Activated naive CD4-positive, alpha-beta T cell treated with anti-CD3 and anti-CD28 coated beads, Interleukin-2, amount 50 U/mL, for 24 hours (primary cell): ENCODE measurements around the gene POU3F4.

Experiments
- H3K27ac Mint-ChIP-seq: one replicate; pipeline ENCODE4 v1.8.0; 2021; ENCODE audit warnings: mild to moderate bottlenecking, mixed read lengths
- H3K27me3 Mint-ChIP-seq: one replicate; pipeline ENCODE4 v1.8.0; 2021; ENCODE audit warnings: mixed read lengths
- H3K36me3 Mint-ChIP-seq: one replicate; pipeline ENCODE4 v1.8.0; 2021; ENCODE audit warnings: mixed read lengths
- H3K4me1 Mint-ChIP-seq: one replicate; pipeline ENCODE4 v1.8.0; 2021; ENCODE audit warnings: mixed read lengths
- H3K4me3 Mint-ChIP-seq: one replicate; pipeline ENCODE4 v1.8.0; 2021; ENCODE audit warnings: mild to moderate bottlenecking, mixed read lengths
- H3K9me3 Mint-ChIP-seq: one replicate; pipeline ENCODE4 v1.8.0; 2021; ENCODE audit warnings: mixed read lengths

POU3F4 gene

DNA sequence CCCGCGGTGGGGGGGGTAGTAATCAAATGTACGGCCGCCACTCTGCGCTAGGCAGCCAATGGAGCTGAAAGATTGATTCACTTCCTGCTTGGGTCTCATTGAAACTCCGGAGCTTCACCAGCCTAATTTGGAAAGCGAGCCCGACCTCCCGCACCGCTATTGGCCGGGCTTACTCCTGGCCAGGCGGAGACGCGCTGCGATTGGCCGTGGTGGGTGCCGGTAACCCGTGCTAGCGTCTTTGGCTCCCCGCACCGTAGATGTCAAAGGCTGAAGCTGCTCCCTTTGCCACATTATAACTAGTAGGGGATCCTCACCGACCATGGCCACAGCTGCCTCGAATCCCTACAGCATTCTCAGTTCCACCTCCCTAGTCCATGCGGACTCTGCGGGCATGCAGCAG lies at the start of gene POU3F4:
Gene POU3F4 (plus strand): TSS at position 285 of the 400 bp plus-strand sequence. CDS start 35 bp downstream, at position 320.
- Mint-ChIP-seq H3K4me1 (no peaks in the 10 kb centered on the region), H3K9me3 (no peaks in the 10 kb centered on the region), H3K36me3 (no peaks in the 10 kb centered on the region), H3K27me3 (peaks cover 23% of the 10 kb centered on the region), H3K27ac (no peak within 1 kb of the TSS), H3K4me3 (no peak within 1 kb of the TSS)

DNA sequence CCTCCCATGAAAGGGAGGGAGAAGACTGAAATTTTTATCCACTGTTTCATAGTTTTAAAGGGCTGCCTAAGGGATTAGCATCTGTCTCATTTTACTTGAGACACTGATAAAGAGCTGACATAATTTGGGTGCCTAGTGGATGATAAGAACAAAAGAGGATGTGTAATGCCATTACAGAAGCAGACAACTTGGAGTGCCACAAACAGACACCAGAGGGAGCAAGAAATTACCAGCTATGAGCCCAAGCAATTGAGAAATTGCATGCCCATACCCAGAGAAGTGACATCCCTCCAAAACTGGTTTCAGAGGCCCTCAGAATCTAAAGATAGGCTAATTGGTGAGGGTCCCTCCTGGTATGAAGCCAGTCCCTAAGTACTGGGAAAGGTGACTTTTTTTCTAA lies 38.5 kb upstream of the POU3F4 start:
- Mint-ChIP-seq H3K4me3 (no peak overlapping the region), H3K27me3 (no peaks in the 10 kb centered on the region), H3K27ac (no peak overlapping the region), H3K9me3 (no peaks in the 10 kb centered on the region), H3K36me3 (no peaks in the 10 kb centered on the region), H3K4me1 (no peaks in the 10 kb centered on the region)

DNA sequence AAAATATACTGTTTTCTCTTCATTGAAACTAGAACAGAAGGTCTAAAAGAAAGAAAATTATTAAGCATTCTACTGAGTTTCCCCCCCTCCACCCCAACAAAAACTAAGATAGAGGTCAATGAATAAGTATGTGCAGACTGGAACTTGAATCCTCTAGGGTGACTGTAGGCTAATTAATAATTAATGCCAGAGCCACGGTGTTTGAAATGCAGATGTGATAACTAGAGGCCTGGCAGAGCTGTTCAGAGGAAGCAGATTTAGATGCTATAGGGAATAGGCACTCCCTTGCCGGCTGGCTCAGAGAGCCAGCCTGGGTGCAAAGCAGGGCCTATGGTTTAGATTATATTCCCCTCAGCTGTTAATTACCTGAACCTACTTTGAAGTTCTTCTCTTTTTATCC lies 12.2 kb upstream of the POU3F4 start:
- Mint-ChIP-seq H3K4me1 (no peaks in the 10 kb centered on the region), H3K9me3 (no peaks in the 10 kb centered on the region), H3K4me3 (no peak overlapping the region), H3K27ac (no peak overlapping the region), H3K36me3 (no peaks in the 10 kb centered on the region), H3K27me3 (no peaks in the 10 kb centered on the region)

DNA sequence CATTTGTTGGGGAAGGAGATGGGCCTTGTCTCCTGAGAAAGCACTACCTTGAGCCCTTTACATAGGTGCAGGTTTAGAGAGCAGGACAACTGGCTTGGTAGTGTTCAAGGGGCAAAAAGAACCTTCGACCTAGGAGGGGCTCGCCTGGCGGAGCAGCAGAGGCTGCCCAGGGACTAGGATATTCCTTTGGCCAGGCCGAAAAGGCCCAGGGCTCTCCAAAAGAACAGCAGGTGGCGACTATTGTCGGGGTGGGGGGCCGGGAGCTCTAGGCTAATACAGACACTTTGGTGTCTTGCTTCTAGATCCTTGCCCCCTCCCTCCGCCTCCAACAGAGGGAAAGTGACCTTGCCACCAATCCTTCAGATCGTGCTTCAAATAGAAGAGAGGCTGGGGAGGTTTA lies 7.1 kb upstream of the POU3F4 start:
- Mint-ChIP-seq H3K4me3 (no peak overlapping the region), H3K9me3 (peaks cover 4% of the 10 kb centered on the region), H3K27me3 (peaks cover 11% of the 10 kb centered on the region), H3K27ac (no peak overlapping the region), H3K4me1 (no peaks in the 10 kb centered on the region), H3K36me3 (no peaks in the 10 kb centered on the region)

DNA sequence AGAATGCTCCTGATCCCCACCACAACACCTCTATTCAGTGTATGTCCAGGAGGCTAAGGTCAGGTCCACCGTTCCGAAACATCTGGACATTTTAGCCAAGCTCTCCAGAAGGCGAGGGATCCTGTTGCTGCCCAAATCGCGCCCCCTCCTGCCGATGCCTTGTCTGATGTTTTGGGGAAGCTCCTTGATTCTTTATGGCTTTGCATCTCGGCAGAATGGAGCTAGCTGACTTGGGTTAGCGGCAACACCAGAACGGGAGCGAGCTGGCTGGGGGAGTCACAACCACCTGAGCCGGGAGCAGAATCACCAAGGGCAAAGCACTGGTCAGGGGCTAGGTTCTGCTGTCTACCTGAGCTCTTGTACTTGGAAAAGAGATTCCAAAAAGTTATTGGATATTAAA lies 6.6 kb upstream of the POU3F4 start:
- no peak overlapping the region for H3K27ac Mint-ChIP-seq
- H3K4me1 Mint-ChIP-seq: no peaks in the 10 kb centered on the region
- H3K36me3 Mint-ChIP-seq: no peaks in the 10 kb centered on the region
- H3K9me3 Mint-ChIP-seq: peaks cover 4% of the 10 kb centered on the region
- no peak overlapping the region for H3K4me3 Mint-ChIP-seq
- H3K27me3 Mint-ChIP-seq: peaks cover 11% of the 10 kb centered on the region

DNA sequence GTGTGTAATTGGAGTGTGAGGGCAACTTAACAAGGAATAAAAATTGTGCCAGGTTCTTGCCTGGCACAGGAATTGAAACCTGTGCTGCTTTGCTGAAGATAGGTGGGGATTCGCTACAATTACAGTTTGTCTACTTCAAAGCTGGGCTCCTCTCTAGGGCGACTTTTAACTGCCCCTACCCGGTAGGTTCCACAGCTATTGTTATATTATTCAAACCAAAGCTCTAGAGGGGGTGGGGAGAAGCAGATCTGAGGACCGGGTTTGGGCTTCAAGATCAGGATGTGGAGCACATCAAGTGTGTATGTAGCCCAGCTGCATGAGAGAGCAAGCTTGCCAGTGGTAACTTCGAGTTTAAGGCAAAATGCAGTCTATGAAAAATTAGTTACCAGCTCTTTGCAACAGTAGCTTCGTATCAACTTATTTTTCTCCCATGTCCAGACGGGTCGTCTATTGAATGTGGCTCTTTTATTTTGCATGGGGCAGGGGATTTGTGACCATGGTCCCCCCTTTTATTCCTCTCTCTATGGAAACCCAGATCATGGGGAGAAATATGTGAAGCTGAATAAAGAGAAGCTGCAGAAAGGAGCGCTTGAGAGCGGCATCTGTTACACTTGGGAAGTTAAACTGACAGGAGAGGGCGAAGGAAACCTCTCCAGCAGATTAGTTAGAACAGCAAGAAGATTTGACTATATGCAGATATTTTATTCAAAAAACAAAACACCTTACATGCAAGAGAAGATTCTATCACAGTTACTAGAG lies 3.2 kb upstream of the POU3F4 start:
- Mint-ChIP-seq H3K4me1 (no peaks in the 10 kb centered on the region), H3K27me3 (peaks cover 21% of the 10 kb centered on the region), H3K9me3 (peaks cover 4% of the 10 kb centered on the region)

DNA sequence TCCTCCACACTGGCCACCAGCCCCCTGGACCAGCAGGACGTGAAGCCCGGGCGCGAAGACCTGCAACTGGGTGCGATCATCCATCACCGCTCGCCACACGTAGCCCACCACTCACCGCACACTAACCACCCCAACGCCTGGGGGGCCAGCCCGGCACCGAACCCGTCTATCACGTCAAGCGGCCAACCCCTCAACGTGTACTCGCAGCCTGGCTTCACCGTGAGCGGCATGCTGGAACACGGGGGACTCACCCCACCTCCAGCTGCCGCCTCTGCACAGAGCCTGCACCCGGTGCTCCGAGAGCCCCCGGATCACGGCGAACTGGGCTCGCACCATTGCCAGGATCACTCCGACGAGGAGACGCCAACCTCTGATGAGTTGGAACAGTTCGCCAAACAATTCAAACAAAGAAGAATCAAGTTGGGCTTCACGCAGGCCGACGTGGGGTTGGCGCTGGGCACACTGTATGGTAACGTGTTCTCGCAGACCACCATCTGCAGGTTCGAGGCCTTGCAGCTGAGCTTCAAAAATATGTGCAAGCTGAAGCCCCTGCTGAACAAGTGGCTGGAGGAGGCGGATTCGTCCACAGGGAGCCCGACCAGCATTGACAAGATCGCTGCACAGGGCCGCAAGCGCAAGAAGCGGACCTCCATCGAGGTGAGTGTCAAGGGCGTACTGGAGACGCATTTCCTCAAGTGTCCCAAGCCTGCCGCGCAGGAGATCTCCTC lies 600 bp downstream of the POU3F4 start:
- Mint-ChIP-seq H3K4me1 (no peaks in the 10 kb centered on the region), H3K36me3 (no peaks in the 10 kb centered on the region), H3K27ac (no peak overlapping the region), H3K4me3 (no peak overlapping the region), H3K9me3 (no peaks in the 10 kb centered on the region), H3K27me3 (peaks cover 24% of the 10 kb centered on the region)

More for the DNA sequence above, 3.2 kb upstream of the POU3F4 start:
- Mint-ChIP-seq H3K36me3 (no peaks in the 10 kb centered on the region), H3K27ac (no peak overlapping the region), H3K4me3 (no peak overlapping the region)

DNA sequence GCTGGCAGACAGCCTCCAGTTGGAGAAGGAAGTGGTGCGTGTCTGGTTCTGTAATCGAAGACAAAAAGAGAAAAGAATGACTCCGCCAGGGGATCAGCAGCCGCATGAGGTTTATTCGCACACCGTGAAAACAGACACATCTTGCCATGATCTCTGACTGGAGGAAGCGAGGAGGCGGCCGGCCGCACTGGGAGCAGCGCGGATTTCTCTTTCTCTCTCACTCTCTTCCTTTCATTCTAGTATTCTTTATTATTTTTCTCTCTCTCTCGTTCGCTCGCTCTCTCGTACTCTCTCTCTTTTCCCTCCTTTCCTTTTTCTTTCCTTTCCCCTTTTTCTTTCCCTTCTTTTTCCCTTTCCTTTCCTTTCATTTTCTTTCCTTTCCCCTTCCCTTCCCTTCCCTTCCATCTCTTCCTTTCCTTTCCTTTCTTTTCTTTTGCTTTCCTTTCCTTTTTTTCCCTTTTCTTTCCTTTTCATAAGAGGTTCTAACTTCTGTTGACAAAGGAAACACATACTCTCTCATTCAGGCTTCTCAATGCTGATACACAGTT lies 1.2 kb downstream of the POU3F4 start:
- Mint-ChIP-seq H3K4me1 (no peaks in the 10 kb centered on the region), H3K4me3 (no peak overlapping the region), H3K27ac (no peak overlapping the region), H3K9me3 (no peaks in the 10 kb centered on the region), H3K27me3 (peaks cover 22% of the 10 kb centered on the region), H3K36me3 (no peaks in the 10 kb centered on the region)

DNA sequence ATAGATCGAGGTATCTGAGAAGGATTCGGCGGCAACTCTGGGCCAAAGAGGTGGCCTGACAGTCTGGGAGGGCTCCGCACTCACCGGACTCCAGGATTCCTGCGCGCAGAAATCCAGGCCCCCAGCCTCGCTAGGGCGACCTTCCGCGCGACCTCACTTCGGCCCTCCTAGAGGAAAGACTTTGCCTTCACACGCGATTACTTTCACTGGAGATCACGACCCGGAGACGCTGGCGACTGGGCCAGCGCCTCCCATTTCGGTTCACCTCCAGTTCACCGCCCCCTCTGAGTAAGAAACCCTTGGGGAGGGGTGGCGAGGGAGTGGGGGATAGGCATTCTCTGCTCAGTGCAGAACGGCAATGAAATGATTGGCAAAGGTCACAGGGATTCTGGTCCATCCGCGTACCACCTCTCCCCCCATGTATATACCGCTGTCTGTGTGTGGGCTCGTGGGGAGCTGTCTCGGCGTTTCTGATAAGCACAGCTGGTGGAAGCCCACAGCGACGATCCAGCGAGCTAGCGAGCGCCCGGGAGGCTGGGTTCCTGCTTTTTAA lies 2.5 kb downstream of the POU3F4 start:
- no peaks in the 10 kb centered on the region for H3K4me1 Mint-ChIP-seq
- no peaks in the 10 kb centered on the region for H3K36me3 Mint-ChIP-seq
- peaks cover 21% of the 10 kb centered on the region for H3K27me3 Mint-ChIP-seq
- H3K9me3 Mint-ChIP-seq: no peaks in the 10 kb centered on the region
- H3K27ac Mint-ChIP-seq: no peak overlapping the region
- H3K4me3 Mint-ChIP-seq: no peak overlapping the region

DNA sequence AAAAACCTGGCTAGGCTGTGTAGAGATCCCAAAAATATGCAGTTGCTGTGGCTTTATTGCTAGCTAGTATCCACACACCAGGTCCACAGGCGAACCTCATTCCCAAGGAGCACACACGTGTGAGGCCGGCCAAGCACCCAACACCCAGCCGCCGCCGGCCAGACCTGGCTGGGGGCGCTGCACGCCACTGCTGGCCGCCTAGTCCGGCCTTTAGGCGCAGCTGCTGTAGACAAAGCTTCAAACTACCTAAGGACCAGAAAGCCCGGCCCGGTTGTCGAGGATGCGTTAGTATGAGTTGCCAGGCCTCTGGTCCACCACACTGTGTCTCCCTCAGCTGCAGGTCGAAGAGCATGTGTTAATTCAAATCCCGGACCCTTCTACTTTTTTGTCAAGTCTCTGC lies 3.1 kb downstream of the POU3F4 start:
- no peak overlapping the region for H3K4me3 Mint-ChIP-seq
- H3K36me3 Mint-ChIP-seq: no peaks in the 10 kb centered on the region
- peaks cover 21% of the 10 kb centered on the region for H3K27me3 Mint-ChIP-seq

DNA sequence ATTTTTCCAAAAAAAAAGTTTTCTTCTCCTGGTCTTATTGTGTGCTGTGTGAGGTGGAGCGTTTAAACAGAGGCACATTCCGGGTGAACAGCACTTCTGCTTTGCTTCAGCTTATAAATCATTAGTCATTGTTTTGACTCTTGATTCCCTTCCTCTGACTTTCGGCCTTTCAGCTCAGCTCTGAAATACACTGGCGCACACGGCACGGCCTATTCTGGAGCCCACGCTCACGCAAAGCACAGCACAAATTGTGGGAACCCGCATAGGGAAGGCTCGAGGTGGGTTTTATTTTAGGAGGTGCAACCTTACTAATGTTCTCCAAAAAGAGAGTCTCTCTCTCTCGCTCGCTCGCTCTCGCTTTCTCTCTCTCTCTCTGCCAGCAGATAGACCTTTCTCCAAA lies 4.0 kb downstream of the POU3F4 start:
- no peaks in the 10 kb centered on the region for H3K36me3 Mint-ChIP-seq
- H3K4me1 Mint-ChIP-seq: no peaks in the 10 kb centered on the region
- peaks cover 21% of the 10 kb centered on the region for H3K27me3 Mint-ChIP-seq
- no peaks in the 10 kb centered on the region for H3K9me3 Mint-ChIP-seq
- no peak overlapping the region for H3K27ac Mint-ChIP-seq
- H3K4me3 Mint-ChIP-seq: no peak overlapping the region

More for the DNA sequence above, 3.1 kb downstream of the POU3F4 start:
- Mint-ChIP-seq H3K9me3 (no peaks in the 10 kb centered on the region), H3K27ac (no peak overlapping the region), H3K4me1 (no peaks in the 10 kb centered on the region)

DNA sequence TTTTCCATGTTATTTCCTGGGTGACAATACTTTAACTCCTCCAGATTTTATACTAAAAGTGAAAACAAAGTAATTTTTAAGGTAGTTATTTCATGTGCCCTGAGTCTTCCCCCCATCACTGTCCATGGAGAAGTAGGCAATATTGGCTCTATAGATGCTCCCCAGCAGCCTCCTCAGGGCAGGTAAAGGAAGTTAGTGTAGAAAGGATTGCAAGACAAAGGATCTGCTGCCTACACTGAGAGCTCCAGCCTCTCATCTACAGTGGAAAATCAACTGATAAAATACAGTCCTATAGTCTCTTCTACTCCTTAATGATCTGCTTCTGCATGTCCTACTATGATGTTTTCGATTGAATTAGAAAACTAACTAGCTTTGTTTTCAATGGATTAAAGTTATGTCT lies 8.5 kb downstream of the POU3F4 start:
- H3K36me3 Mint-ChIP-seq: no peaks in the 10 kb centered on the region
- H3K4me1 Mint-ChIP-seq: no peaks in the 10 kb centered on the region
- no peaks in the 10 kb centered on the region for H3K9me3 Mint-ChIP-seq
- H3K4me3 Mint-ChIP-seq: no peak overlapping the region
- H3K27me3 Mint-ChIP-seq: peaks cover 8% of the 10 kb centered on the region
- H3K27ac Mint-ChIP-seq: no peak overlapping the region

DNA sequence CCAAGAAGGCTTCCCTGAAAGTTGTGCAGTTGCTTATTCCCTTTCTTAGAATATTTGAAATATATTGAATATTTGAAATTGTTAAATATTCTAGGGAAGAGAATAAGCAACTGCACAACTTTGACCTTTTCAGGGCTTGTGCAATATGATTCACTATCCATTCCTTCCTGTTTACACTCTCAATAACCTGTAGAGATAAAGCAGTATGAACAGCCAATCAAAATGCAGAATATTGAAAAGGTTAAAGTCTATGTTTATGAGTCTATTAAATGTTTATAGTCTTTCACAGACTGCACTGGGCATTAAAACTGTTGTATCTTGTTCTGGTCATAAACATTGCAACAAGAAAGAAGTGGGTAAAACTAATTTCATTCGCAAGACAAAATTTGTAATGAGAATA lies 13.8 kb downstream of the POU3F4 start:
- no peak overlapping the region for H3K4me3 Mint-ChIP-seq
- no peaks in the 10 kb centered on the region for H3K4me1 Mint-ChIP-seq
- no peaks in the 10 kb centered on the region for H3K27me3 Mint-ChIP-seq
- no peaks in the 10 kb centered on the region for H3K36me3 Mint-ChIP-seq
- H3K9me3 Mint-ChIP-seq: no peaks in the 10 kb centered on the region
- H3K27ac Mint-ChIP-seq: no peak overlapping the region

DNA sequence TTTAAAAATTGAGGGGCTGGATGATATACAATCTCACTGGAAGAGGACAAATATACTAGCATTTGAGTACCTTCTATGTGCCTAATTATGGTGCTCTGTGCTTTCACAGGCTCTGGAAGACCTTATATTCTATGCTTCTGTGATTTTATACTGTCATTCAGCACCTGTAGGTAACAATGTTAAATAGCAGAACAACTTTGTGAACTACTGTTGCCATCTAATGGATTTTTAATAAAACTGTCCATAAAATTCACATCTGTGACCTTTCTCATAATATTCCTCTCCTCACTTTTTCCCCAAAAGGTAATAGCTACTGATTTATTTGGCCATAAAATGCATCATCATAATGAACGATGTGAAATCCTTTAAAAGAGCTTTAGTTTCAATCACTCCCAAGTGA lies 21.9 kb downstream of the POU3F4 start:
- no peaks in the 10 kb centered on the region for H3K27me3 Mint-ChIP-seq
- H3K27ac Mint-ChIP-seq: no peak overlapping the region
- no peaks in the 10 kb centered on the region for H3K9me3 Mint-ChIP-seq
- H3K4me1 Mint-ChIP-seq: no peaks in the 10 kb centered on the region
- no peak overlapping the region for H3K4me3 Mint-ChIP-seq
- no peaks in the 10 kb centered on the region for H3K36me3 Mint-ChIP-seq

DNA sequence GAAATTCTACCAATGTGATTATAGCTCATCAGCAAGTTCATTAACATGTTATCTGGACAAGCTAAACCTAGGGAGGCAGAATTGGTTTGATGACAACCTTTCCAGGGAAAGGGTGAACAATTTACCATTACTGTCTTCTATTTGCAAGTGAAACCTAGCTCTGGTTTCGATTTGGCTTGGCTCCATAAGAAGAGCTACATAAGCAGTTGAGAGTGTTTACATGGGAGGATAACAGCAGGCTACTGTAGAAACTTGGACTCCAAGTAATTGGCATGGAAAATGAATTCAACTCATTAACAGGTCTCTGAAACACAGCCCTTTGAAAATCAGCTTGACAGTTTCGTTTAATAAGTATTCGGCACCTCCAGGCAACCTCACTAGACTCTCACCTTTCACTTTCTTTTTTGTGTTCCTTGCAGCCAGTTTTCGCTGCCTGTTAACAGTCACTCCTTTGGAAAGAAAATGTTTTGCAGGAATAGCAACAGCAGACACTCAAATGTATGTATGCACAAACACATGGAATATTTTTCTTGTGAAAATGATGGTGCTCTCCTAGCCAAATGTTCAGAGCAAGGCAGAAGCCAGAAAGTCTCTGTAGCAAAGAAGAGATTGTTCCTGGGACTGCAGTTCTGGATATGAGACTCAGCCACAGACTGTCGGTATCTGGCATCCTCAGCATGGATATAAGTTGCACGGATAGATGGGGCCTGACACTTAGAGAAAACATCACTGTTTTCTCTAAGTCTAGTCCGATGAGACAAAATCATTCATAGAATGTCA lies 27.5 kb downstream of the POU3F4 start:
- Mint-ChIP-seq H3K9me3 (no peaks in the 10 kb centered on the region), H3K36me3 (no peaks in the 10 kb centered on the region), H3K27ac (no peak overlapping the region), H3K27me3 (no peaks in the 10 kb centered on the region), H3K4me1 (no peaks in the 10 kb centered on the region), H3K4me3 (peak overlapping the region; percentile 11)
